H9 (cell line): ENCODE results near the gene MAPK8IP1. TPM values are rescaled to one million over a fixed set of nuclear protein-coding genes. Genes with fewer than 3 reads are reported as not detected.

Experiments used
- DNase-seq: peaks from one replicate; pipeline ENCODE4 v3.0.0-alpha.2; 2017
- H2AFZ ChIP-seq: one replicate; pipeline ENCODE4 v1.6.1; 2013; ENCODE audit warnings: mild to moderate bottlenecking, low read length, control low read depth, moderate library complexity
- H2AK5ac ChIP-seq: 2 replicates; pipeline ENCODE4 v1.6.1; 2013; ENCODE audit warnings: low read length, control low read depth, mixed read lengths; ENCODE audit not compliant: insufficient read length
- H2BK120ac ChIP-seq: one replicate; pipeline ENCODE4 v1.6.1; 2013; ENCODE audit warnings: low read depth, mild to moderate bottlenecking, low read length, control low read depth, inconsistent platforms; ENCODE audit not compliant: poor library complexity, severe bottlenecking
- H2BK12ac ChIP-seq: 2 replicates; pipeline ENCODE4 v1.6.1; 2013; ENCODE audit warnings: low read length, control low read depth, mixed read lengths, low read depth; ENCODE audit not compliant: insufficient read length
- H2BK15ac ChIP-seq: 2 replicates; pipeline ENCODE4 v1.6.1; 2013; ENCODE audit warnings: low read depth, low read length, control low read depth
- H2BK20ac ChIP-seq: one replicate; pipeline ENCODE4 v1.6.1; 2013; ENCODE audit warnings: low read depth, mild to moderate bottlenecking, low read length, control low read depth, inconsistent platforms; ENCODE audit not compliant: poor library complexity, severe bottlenecking
- H2BK5ac ChIP-seq: 2 replicates; pipeline ENCODE4 v1.6.1; 2013; ENCODE audit warnings: low read length, control low read depth, mixed read lengths; ENCODE audit not compliant: insufficient read length
- H3K14ac ChIP-seq: 2 replicates; pipeline ENCODE4 v1.6.1; 2013; ENCODE audit warnings: low read length, control low read depth; ENCODE audit not compliant: insufficient read depth
- H3K18ac ChIP-seq: 2 replicates; pipeline ENCODE4 v1.6.1; 2013; ENCODE audit warnings: low read depth, mild to moderate bottlenecking, mixed read lengths, low read length, control low read depth; ENCODE audit not compliant: insufficient read length
- H3K23ac ChIP-seq: 2 replicates; pipeline ENCODE4 v1.6.1; 2013; ENCODE audit warnings: low read length, control low read depth, mixed read lengths, low read depth; ENCODE audit not compliant: insufficient read length
- H3K23me2 ChIP-seq: 2 replicates; pipeline ENCODE4 v1.6.1; 2013; ENCODE audit warnings: low read depth, mild to moderate bottlenecking, mixed read lengths, low read length, control low read depth; ENCODE audit not compliant: insufficient read length, poor library complexity, severe bottlenecking
- H3K27ac ChIP-seq: 2 replicates; pipeline ENCODE4 v1.5.1; 2013; ENCODE audit warnings: low read length, control low read depth, mixed read lengths, low read depth; ENCODE audit not compliant: insufficient read length
- H3K27me3 ChIP-seq: 2 replicates; pipeline ENCODE4 v1.6.1; 2013; ENCODE audit warnings: low read length, control low read depth, inconsistent platforms; ENCODE audit not compliant: insufficient read depth
- H3K4ac ChIP-seq: 2 replicates; pipeline ENCODE4 v1.6.1; 2013; ENCODE audit warnings: low read depth, mild to moderate bottlenecking, control low read depth, inconsistent platforms, low read length, moderate library complexity
- H3K4me1 ChIP-seq: 2 replicates; pipeline ENCODE4 v1.6.1; 2013; ENCODE audit warnings: low read length, control low read depth, inconsistent platforms; ENCODE audit not compliant: insufficient read depth
- H3K4me2 ChIP-seq: 2 replicates; pipeline ENCODE4 v1.6.1; 2013; ENCODE audit warnings: low read length, control low read depth, mixed read lengths; ENCODE audit not compliant: insufficient read length, insufficient read depth
- H3K56ac ChIP-seq: 2 replicates; pipeline ENCODE4 v1.6.1; 2013; ENCODE audit warnings: low read depth, mild to moderate bottlenecking, mixed read lengths, low read length, control low read depth; ENCODE audit not compliant: insufficient read length
- H3K79me1 ChIP-seq: 2 replicates; pipeline ENCODE4 v1.6.1; 2013; ENCODE audit warnings: low read depth, mild to moderate bottlenecking, moderate library complexity, low read length, control low read depth, inconsistent platforms; ENCODE audit not compliant: insufficient read depth, poor library complexity, severe bottlenecking
- H3K79me2 ChIP-seq: 2 replicates; pipeline ENCODE4 v1.6.1; 2013; ENCODE audit warnings: low read length, control low read depth, inconsistent platforms; ENCODE audit not compliant: insufficient read depth
- H3K9ac ChIP-seq: 2 replicates; pipeline ENCODE4 v1.6.1; 2013; ENCODE audit warnings: low read length, control low read depth, mixed read lengths; ENCODE audit not compliant: insufficient read length; ENCODE audit errors: extremely low read depth
- H3K9me3 ChIP-seq: one replicate; pipeline ENCODE4 v1.6.1; 2013; ENCODE audit warnings: low read depth, low read length, inconsistent platforms; ENCODE audit not compliant: control insufficient read depth
- H3T11ph ChIP-seq: one replicate; pipeline ENCODE4 v1.6.1; 2013; ENCODE audit warnings: mild to moderate bottlenecking, low read length, control low read depth, inconsistent platforms
- H4K20me1 ChIP-seq: one replicate; pipeline ENCODE4 v1.6.1; 2013; ENCODE audit not compliant: control insufficient read depth, insufficient read length, insufficient read depth
- H4K5ac ChIP-seq: 2 replicates; pipeline ENCODE4 v1.6.1; 2013; ENCODE audit warnings: low read depth, mild to moderate bottlenecking, mixed read lengths, low read length, control low read depth; ENCODE audit not compliant: insufficient read length
- H4K8ac ChIP-seq: replicated peaks from 2 replicates; pipeline ENCODE4 v1.6.1; 2013; ENCODE audit warnings: low read length, control low read depth, mixed read lengths, low read depth; ENCODE audit not compliant: insufficient read length
- H4K91ac ChIP-seq: 2 replicates; pipeline ENCODE4 v1.6.1; 2013; ENCODE audit warnings: low read depth, mild to moderate bottlenecking, moderate library complexity, mixed read lengths, low read length, control low read depth; ENCODE audit not compliant: insufficient read length
- H3K27ac Mint-ChIP-seq, 3 experiments: 2 replicates in 2 of 3; 3 replicates in 1 of 3; pipeline ENCODE4 v1.8.0; 2020 to 2021; ENCODE audit warnings: mixed read lengths in 3 of 3, mild to moderate bottlenecking in 1 of 3, moderate library complexity in 1 of 3
- H3K27me3 Mint-ChIP-seq: 2 replicates; pipeline ENCODE4 v1.8.0; 2021; ENCODE audit warnings: low read depth, mild to moderate bottlenecking, moderate library complexity, mixed read lengths
- H3K36me3 Mint-ChIP-seq, 3 experiments: 2 replicates in 2 of 3; 3 replicates in 1 of 3; pipeline ENCODE4 v1.8.0; 2020 to 2021; ENCODE audit warnings: low read depth in 3 of 3, mixed read lengths in 3 of 3; ENCODE audit not compliant: insufficient read depth in 1 of 3
- H3K4me1 Mint-ChIP-seq, 2 experiments: 2 replicates each; pipeline ENCODE4 v1.8.0; 2020; ENCODE audit warnings: mixed read lengths in 2 of 2
- H3K4me3 Mint-ChIP-seq, 2 experiments: 2 replicates in 1 of 2; 3 replicates in 1 of 2; pipeline ENCODE4 v1.8.0; 2020 to 2021; ENCODE audit warnings: mild to moderate bottlenecking in 2 of 2, mixed read lengths in 2 of 2, moderate library complexity in 1 of 2
- H3K9me3 Mint-ChIP-seq, 2 experiments: 2 replicates in 1 of 2; 3 replicates in 1 of 2; pipeline ENCODE4 v1.8.0; 2020; ENCODE audit warnings: mild to moderate bottlenecking in 2 of 2, mixed read lengths in 2 of 2, moderate library complexity in 1 of 2
- CTCF ChIP-seq: fragments of 200-600 bp; sonication (generic); conservative IDR thresholded peaks from 3 replicates; pipeline ENCODE4 v1.8.0; 2021; ENCODE audit warnings: antibody characterized with exemption, mild to moderate bottlenecking
- WGBS: extraction: QIAGEN DNeasy Blood & Tissue Kit; methylation state at CpG from one replicate; pipeline ENCODE4 v1.1.7; 2013; ENCODE audit warnings: missing lambda C conversion rate, low lambda C conversion rate, mixed read lengths; ENCODE audit not compliant: insufficient read length; ENCODE audit errors: extremely low coverage; 5-methylcytosine and 5-hydroxymethylcytosine counted together
- total RNA-seq: library from RNA; stranded (reverse); gene quantifications from 2 replicates; pipeline ENCODE4 v1.2.1, GENCODE V29; 2021

MAPK8IP1 gene
- total RNA-seq, 1 experiment from 2014 or later: 30.2 TPM

GRCh38 chr11:45915446-45915845 lies 30.0 kb downstream of the MAPK8IP1 start:
- Histone ChIP-seq H3K4me2 (no peak overlapping the region), H3T11ph (no peak overlapping the region), H3K27me3 (no peaks in the 10 kb centered on the region; the same call in 1 of the 2 replicates), H3K18ac (no peak overlapping the region), H3K9ac (no peak overlapping the region), H2AK5ac (no peak overlapping the region), H2BK12ac (no peak overlapping the region), H4K20me1 (no peaks in the 10 kb centered on the region), H3K14ac (no peak overlapping the region), H2BK15ac (no peak overlapping the region), H3K23ac (no peak overlapping the region), H4K91ac (no peak overlapping the region), H3K56ac (no peak overlapping the region), H2BK20ac (no peak overlapping the region), H2AFZ (no peak overlapping the region), H3K27ac (no peak overlapping the region), H3K4me1 (no peaks in the 10 kb centered on the region), H3K79me1 (no peaks in the 10 kb centered on the region), H4K5ac (no peak overlapping the region), H3K23me2 (peaks cover 3% of the 10 kb centered on the region), H3K4ac (no peak overlapping the region), H4K8ac (no peak overlapping the region), H2BK5ac (no peak overlapping the region), H3K79me2 (no peaks in the 10 kb centered on the region), H2BK120ac (no peak overlapping the region), H3K9me3 (no peaks in the 10 kb centered on the region)
- no peak overlapping the region for H3K4me3 Mint-ChIP-seq
- no peak overlapping the region for H3K27ac Mint-ChIP-seq
- no peak for DNase-seq
- no CpG with 5 or more reads among the region's 13 CpGs for WGBS
- peaks cover 5 to 40% (median 28%) of the 10 kb centered on the region in 3 experiments; a peak in 6 of 7 replicates for H3K36me3 Mint-ChIP-seq
- H3K27me3 Mint-ChIP-seq: no peaks in the 10 kb centered on the region
- H3K4me1 Mint-ChIP-seq: peaks cover 15 to 24% of the 10 kb centered on the region in 2 experiments
- no peak for TF ChIP-seq CTCF
- no peaks in the 10 kb centered on the region for H3K9me3 Mint-ChIP-seq
